NT2/D1 (cell line): Measurements from ENCODE around the gene KLF16.

ENCODE experiments used
- SUZ12 ChIP-seq: IDR thresholded peaks from 2 replicates; pipeline ENCODE4 v1.6.1; 2011; ENCODE audit not compliant: insufficient read length, insufficient read depth; ENCODE audit errors: extremely low read depth
- YY1 ChIP-seq: IDR thresholded peaks from 2 replicates; pipeline ENCODE4 v1.6.1; 2011; ENCODE audit not compliant: insufficient read length, insufficient read depth

DNA sequence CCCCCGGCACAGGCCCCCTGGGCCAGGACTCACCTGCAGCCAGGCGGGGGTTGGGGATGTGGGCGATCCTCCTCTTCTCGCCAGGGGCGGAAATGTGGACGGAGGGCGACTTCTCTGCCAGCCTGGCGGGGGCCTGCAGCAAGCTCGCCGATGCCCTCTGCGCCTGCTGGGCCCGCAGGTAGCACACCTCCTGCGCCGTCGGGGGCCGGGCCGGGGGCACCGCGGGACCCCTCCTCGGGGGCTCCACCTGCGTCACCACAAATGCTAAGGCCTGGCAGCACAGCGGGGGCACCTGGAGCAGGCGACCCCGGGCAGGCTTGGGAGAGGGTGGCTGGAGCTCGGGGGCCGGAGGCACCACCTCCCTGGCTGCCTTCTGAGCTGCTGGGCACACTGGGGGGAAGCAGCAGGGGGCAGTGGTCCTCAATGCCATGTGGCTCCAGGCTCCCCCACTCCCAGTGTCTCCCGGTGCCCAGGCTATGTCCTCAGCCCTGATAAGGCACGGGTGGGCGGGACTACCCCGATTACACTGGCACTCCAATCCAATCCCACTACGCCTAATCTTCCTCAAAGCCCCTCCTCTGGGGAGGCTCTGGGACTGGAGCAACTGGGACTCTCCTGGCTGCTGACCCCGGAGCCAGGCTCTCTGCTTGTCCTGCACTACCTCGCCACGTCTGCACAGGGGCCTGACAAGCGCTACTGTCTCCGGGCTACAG is 39.7 kb downstream of the KLF16 start:
- no peak for TF ChIP-seq YY1
- TF ChIP-seq SUZ12, result no peak
